ENCODE measurements around the gene CST5. TPM values are rescaled to one million over a fixed set of nuclear protein-coding genes. Genes with fewer than 3 reads are reported as not detected.
"Not testable (repeated sequence)": the region's sequence is repeated elsewhere in the genome, so short reads cannot be mapped to it uniquely, and the experiment has no call there.

The CST5 gene
- polyA plus RNA-seq, 3 donors: not detected

DNA sequence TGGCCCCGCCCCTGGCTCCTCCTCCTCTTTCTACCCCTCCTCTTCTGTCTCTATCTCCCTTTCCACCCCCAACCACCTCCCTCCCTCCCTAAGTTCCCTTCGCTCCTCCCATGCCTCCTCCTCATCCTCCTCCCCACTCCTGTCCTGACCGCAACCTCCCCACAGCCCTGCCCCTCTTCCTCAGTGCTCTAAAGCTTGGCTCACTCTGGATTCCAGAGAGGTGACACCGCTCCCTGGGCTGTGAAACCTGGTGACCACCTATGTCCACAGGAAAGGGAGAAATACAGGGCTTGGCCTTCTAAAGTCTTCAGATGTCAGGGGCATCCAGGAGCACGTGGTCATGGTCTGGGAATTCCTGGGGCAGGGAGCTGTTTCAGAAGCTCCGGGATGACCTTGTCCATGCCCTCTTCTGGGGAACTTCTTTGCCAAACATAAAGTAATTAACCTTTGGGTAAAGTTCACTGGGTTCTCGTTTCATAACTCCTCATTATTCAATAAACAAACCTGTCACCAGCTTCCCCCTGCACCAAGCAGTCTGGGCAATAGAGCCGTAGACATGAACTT, 345 bp upstream of the CST5 start:
- Histone ChIP-seq H3K4me2 (replicated peaks; ENCODE audit: extremely low read depth, low read length, poor library complexity, severe bottlenecking) (no peak overlapping the region), H3K9ac (ENCODE audit: insufficient read depth, low read length, poor library complexity, severe bottlenecking) (no peak overlapping the region)
- intact Hi-C loops (cut with micrococcal nuclease): no loop called here

DNA sequence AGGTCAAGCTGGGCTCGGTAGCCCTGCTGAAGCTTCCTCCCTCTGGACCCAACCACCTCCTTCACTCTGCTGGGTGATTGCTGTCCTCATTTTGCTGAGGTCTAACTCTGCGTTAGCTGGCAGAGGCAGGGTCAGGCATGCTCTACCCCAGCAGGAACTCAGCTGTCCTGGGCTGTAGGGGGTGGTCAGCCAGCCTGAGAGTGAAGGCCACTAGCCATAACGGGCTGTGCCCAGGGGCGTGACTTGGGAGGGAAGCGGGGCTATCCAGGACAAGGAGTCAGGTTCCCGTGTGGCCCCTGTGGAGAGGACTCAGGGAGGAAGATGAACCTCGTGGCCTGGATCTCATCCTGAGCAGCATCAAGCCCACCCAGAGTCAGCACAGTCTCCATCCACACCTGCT, 761 bp downstream of the CST5 start:
- H3K4me2 ChIP-seq (replicated peaks; ENCODE audit: extremely low read depth, low read length, poor library complexity, severe bottlenecking): no peak overlapping the region

More for the DNA sequence above, 345 bp upstream of the CST5 start:
- no peaks in the 10 kb centered on the region for H3K27me3 ChIP-seq (ENCODE audit: control insufficient read depth in 2 of 2, insufficient read depth in 2 of 2, low read length in 2 of 2)
- no peaks in the 10 kb centered on the region for H3K79me2 ChIP-seq (ENCODE audit: insufficient read depth, low read length)
- no peaks in the 10 kb centered on the region for H4K20me1 ChIP-seq (ENCODE audit: insufficient read depth, low read length)
- no peaks in the 10 kb centered on the region for H3K36me3 Mint-ChIP-seq
- TF ChIP-seq, protein P1, sequence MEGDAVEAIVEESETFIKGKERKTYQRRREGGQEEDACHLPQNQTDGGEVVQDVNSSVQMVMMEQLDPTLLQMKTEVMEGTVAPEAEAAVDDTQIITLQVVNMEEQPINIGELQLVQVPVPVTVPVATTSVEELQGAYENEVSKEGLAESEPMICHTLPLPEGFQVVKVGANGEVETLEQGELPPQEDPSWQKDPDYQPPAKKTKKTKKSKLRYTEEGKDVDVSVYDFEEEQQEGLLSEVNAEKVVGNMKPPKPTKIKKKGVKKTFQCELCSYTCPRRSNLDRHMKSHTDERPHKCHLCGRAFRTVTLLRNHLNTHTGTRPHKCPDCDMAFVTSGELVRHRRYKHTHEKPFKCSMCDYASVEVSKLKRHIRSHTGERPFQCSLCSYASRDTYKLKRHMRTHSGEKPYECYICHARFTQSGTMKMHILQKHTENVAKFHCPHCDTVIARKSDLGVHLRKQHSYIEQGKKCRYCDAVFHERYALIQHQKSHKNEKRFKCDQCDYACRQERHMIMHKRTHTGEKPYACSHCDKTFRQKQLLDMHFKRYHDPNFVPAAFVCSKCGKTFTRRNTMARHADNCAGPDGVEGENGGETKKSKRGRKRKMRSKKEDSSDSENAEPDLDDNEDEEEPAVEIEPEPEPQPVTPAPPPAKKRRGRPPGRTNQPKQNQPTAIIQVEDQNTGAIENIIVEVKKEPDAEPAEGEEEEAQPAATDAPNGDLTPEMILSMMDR (IDR thresholded peaks at IDR 0.05): no peak
- peaks cover 0 to 5% (median 3%) of the 10 kb centered on the region in 3 donors for H3K27me3 Mint-ChIP-seq (ENCODE audit: low read depth in 3 of 3)
- H3K9me3 ChIP-seq (replicated peaks in 1 of 2; ENCODE audit: control insufficient read depth in 1 of 2, insufficient read depth in 1 of 2, low read length in 2 of 2): no peaks in the 10 kb centered on the region
- H3K36me3 ChIP-seq (replicated peaks in 1 of 2; ENCODE audit: control insufficient read depth in 1 of 2, insufficient read depth in 2 of 2, low read length in 2 of 2): no peaks in the 10 kb centered on the region
- no peak overlapping the region for H3K27ac Mint-ChIP-seq
- H2AFZ ChIP-seq (ENCODE audit: insufficient read depth, low read depth, low read length, poor library complexity, severe bottlenecking): no peak overlapping the region
- no peak overlapping the region for H3K27ac ChIP-seq (ENCODE audit: low read depth in 1 of 2, low read length in 2 of 2)
- DNase-seq: no peak
- H3K4me3 ChIP-seq (replicated peaks in 1 of 3; ENCODE audit: low read depth in 2 of 3, low read length in 3 of 3): no peak overlapping the region
- no peaks in the 10 kb centered on the region for H3K4me1 ChIP-seq (ENCODE audit: control insufficient read depth in 1 of 2, insufficient read depth in 2 of 2, low read length in 2 of 2)
- no peak overlapping the region for H3K4me3 Mint-ChIP-seq
- 55% methylated on average over 5 of the region's 8 CpGs for WGBS (ENCODE audit: insufficient coverage)
- H3K4me1 Mint-ChIP-seq: no peaks in the 10 kb centered on the region
- H3K9me3 Mint-ChIP-seq: no peaks in the 10 kb centered on the region

DNA sequence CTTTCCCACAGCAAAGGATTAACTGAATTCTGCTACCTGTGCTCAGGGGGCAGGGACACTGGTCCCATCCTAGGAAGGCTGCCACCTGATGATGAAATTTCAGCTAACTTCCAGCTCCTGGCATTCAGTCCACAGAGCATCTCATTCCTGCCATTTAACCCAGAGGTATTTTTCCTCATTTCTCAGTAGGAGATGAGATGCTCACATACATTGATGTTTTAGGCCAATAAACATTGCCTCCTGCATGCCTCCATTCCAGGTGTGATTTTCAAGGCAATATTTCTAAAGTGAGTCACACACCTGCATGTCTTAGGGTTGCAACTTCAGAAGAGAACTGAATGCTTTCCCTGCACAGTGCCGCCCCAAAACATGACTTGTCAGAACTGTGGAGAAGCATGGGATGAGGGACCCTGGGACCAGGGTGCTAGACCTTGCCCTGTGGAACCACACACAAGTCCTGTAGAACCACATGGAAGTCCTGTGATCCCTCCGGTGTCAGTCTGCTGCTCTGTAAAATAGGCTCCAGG, 1.5 kb downstream of the CST5 start:
- intact Hi-C loops (cut with micrococcal nuclease); H2AFZ ChIP-seq (ENCODE audit: insufficient read depth, low read depth, low read length, poor library complexity, severe bottlenecking); H3K27me3 Mint-ChIP-seq (ENCODE audit: low read depth in 3 of 3); H3K27ac ChIP-seq (ENCODE audit: low read depth in 1 of 2, low read length in 2 of 2); H3K79me2 ChIP-seq (ENCODE audit: insufficient read depth, low read length); DNase-seq; H3K4me3 Mint-ChIP-seq; H3K4me3 ChIP-seq (replicated peaks in 1 of 3; ENCODE audit: low read depth in 2 of 3, low read length in 3 of 3); H3K36me3 Mint-ChIP-seq; H4K20me1 ChIP-seq (ENCODE audit: insufficient read depth, low read length); H3K27ac Mint-ChIP-seq; H3K4me1 Mint-ChIP-seq; H3K4me1 ChIP-seq (ENCODE audit: control insufficient read depth in 1 of 2, insufficient read depth in 2 of 2, low read length in 2 of 2); H3K36me3 ChIP-seq (replicated peaks in 1 of 2; ENCODE audit: control insufficient read depth in 1 of 2, insufficient read depth in 2 of 2, low read length in 2 of 2); H3K9ac ChIP-seq (ENCODE audit: insufficient read depth, low read length, poor library complexity, severe bottlenecking); H3K9me3 ChIP-seq (replicated peaks in 1 of 2; ENCODE audit: control insufficient read depth in 1 of 2, insufficient read depth in 1 of 2, low read length in 2 of 2); H3K9me3 Mint-ChIP-seq; H3K4me2 ChIP-seq (replicated peaks; ENCODE audit: extremely low read depth, low read length, poor library complexity, severe bottlenecking); H3K27me3 ChIP-seq (ENCODE audit: control insufficient read depth in 2 of 2, insufficient read depth in 2 of 2, low read length in 2 of 2): not testable (repeated sequence)
- WGBS (ENCODE audit: insufficient coverage): 100% methylated on average over 1 of the region's 2 CpGs

More for the DNA sequence above, 761 bp downstream of the CST5 start:
- Mint-ChIP-seq H3K27me3 (ENCODE audit: low read depth in 3 of 3) (peaks cover 0 to 3% (median 2%) of the 10 kb centered on the region in 3 donors), H3K4me3 (no peak overlapping the region), H3K36me3 (no peaks in the 10 kb centered on the region), H3K4me1 (no peaks in the 10 kb centered on the region), H3K9me3 (no peaks in the 10 kb centered on the region), H3K27ac (peak overlapping the region in 1 of 7 donors; percentile 50)
- no peaks in the 10 kb centered on the region for H3K27me3 ChIP-seq (ENCODE audit: control insufficient read depth in 2 of 2, insufficient read depth in 2 of 2, low read length in 2 of 2)
- no peak overlapping the region for H2AFZ ChIP-seq (ENCODE audit: insufficient read depth, low read depth, low read length, poor library complexity, severe bottlenecking)
- TF ChIP-seq, protein P1 (IDR thresholded peaks at IDR 0.05): no peak
- no peaks in the 10 kb centered on the region for H4K20me1 ChIP-seq (ENCODE audit: insufficient read depth, low read length)
- intact Hi-C loops (cut with micrococcal nuclease): no loop called here
- H3K4me3 ChIP-seq (replicated peaks in 1 of 3; ENCODE audit: low read depth in 2 of 3, low read length in 3 of 3): no peak overlapping the region
- no peak for DNase-seq
- no peaks in the 10 kb centered on the region for H3K9me3 ChIP-seq (replicated peaks in 1 of 2; ENCODE audit: control insufficient read depth in 1 of 2, insufficient read depth in 1 of 2, low read length in 2 of 2)
- 94% methylated on average over 3 of the region's 7 CpGs for WGBS (ENCODE audit: insufficient coverage)
- H3K79me2 ChIP-seq (ENCODE audit: insufficient read depth, low read length): no peaks in the 10 kb centered on the region
- no peak overlapping the region for H3K9ac ChIP-seq (ENCODE audit: insufficient read depth, low read length, poor library complexity, severe bottlenecking)
- H3K4me1 ChIP-seq (ENCODE audit: control insufficient read depth in 1 of 2, insufficient read depth in 2 of 2, low read length in 2 of 2): no peaks in the 10 kb centered on the region
- H3K36me3 ChIP-seq (replicated peaks in 1 of 2; ENCODE audit: control insufficient read depth in 1 of 2, insufficient read depth in 2 of 2, low read length in 2 of 2): no peaks in the 10 kb centered on the region
- H3K27ac ChIP-seq (ENCODE audit: low read depth in 1 of 2, low read length in 2 of 2): no peak overlapping the region
